Neutrophil (primary cell): Measurements from ENCODE around the gene ATP5MG.

Experiments used
- H3K27ac ChIP-seq: fragments of 200-600 bp; sonication (generic); 2 replicates; pipeline ENCODE4 v1.5.1; 2016; ENCODE audit warnings: mild to moderate bottlenecking, moderate library complexity
- H3K27me3 ChIP-seq: fragments of 200-600 bp; sonication (generic); 2 replicates; pipeline ENCODE4 v1.6.0; 2016; ENCODE audit warnings: mild to moderate bottlenecking
- H3K36me3 ChIP-seq: fragments of 200-600 bp; sonication (generic); 2 replicates; pipeline ENCODE4 v1.5.1; 2017
- H3K4me1 ChIP-seq, 2 experiments: fragments of 200-600 bp in 1 of 2; sonication (generic) in 1 of 2; 1 replicate in 1 of 2; 2 replicates in 1 of 2; pipeline versions ENCODE4 v1.5.1 to v1.6.1; 2013 to 2016; ENCODE audit warnings: low read depth in 1 of 2, low read length in 1 of 2, mild to moderate bottlenecking in 1 of 2, moderate library complexity in 1 of 2; ENCODE audit not compliant: control insufficient read depth in 1 of 2, insufficient read depth in 1 of 2
- H3K4me3 ChIP-seq, 2 experiments: fragments of 200-600 bp in 1 of 2; sonication (generic) in 1 of 2; 1 replicate in 1 of 2; 2 replicates in 1 of 2; pipeline ENCODE4 v1.5.1; 2013 to 2016; ENCODE audit warnings: low read depth in 1 of 2, low read length in 1 of 2, mild to moderate bottlenecking in 1 of 2, moderate library complexity in 1 of 2
- H3K9me3 ChIP-seq: fragments of 200-600 bp; sonication (generic); 2 replicates; pipeline ENCODE4 v1.5.1; 2016
- TF ChIP-seq, protein P1 (sequence below): fragments of 200-600 bp; sonication (generic); IDR thresholded peaks from 2 replicates; pipeline ENCODE4 v1.5.1; 2016; ENCODE audit warnings: antibody characterized with exemption

The ATP5MG gene

DNA sequence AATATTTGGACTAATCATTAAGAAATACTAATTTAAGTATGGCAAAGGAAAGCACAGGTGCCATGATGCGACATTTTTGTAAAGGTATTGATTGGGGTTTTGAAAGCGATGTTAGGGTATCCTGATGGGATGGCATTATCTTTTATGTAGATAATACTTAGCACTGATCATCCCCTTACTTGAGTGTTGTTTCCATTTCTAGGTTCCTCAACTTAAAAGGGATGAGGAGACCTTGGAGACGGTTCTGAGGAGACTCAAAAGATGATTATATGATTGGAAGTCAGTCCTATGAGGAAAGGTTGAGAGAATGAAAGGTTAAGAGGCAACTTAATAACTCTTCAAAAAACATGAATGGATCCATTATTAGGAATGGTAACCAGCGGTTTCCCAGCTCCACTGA lies 46.0 kb downstream of the ATP5MG start:
- Histone ChIP-seq H3K36me3 (no peaks in the 10 kb centered on the region), H3K27ac (no peak overlapping the region), H3K4me3 (no peak overlapping the region), H3K4me1 (peaks cover 3 to 5% of the 10 kb centered on the region in 2 experiments), H3K27me3 (no peaks in the 10 kb centered on the region), H3K9me3 (no peaks in the 10 kb centered on the region)
- TF ChIP-seq, protein P1, sequence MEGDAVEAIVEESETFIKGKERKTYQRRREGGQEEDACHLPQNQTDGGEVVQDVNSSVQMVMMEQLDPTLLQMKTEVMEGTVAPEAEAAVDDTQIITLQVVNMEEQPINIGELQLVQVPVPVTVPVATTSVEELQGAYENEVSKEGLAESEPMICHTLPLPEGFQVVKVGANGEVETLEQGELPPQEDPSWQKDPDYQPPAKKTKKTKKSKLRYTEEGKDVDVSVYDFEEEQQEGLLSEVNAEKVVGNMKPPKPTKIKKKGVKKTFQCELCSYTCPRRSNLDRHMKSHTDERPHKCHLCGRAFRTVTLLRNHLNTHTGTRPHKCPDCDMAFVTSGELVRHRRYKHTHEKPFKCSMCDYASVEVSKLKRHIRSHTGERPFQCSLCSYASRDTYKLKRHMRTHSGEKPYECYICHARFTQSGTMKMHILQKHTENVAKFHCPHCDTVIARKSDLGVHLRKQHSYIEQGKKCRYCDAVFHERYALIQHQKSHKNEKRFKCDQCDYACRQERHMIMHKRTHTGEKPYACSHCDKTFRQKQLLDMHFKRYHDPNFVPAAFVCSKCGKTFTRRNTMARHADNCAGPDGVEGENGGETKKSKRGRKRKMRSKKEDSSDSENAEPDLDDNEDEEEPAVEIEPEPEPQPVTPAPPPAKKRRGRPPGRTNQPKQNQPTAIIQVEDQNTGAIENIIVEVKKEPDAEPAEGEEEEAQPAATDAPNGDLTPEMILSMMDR: no peak

DNA sequence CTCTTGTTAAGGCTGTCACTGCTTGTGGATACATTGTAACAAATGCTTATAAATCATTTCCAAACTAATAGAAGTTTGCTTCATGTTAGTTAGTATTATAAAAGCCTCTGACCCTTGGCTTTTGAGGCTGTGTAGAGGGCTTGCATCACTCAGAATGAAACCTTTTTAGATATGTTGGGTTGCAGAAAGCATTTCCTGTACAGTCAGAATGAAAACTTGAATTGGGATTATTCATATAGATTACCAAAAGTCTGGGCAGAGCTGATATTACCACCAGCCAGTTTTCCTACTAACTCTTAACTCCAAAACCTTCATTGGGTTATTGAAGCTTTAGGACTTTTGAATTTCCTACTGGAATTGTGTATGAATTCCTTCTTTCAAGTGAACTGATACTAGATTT lies 46.9 kb downstream of the ATP5MG start:
- Histone ChIP-seq H3K27ac (no peak overlapping the region), H3K27me3 (no peaks in the 10 kb centered on the region), H3K4me3 (no peak overlapping the region), H3K36me3 (no peaks in the 10 kb centered on the region), H3K9me3 (no peaks in the 10 kb centered on the region), H3K4me1 (peaks cover 3 to 5% of the 10 kb centered on the region in 2 experiments)
- TF ChIP-seq, protein P1: no peak

DNA sequence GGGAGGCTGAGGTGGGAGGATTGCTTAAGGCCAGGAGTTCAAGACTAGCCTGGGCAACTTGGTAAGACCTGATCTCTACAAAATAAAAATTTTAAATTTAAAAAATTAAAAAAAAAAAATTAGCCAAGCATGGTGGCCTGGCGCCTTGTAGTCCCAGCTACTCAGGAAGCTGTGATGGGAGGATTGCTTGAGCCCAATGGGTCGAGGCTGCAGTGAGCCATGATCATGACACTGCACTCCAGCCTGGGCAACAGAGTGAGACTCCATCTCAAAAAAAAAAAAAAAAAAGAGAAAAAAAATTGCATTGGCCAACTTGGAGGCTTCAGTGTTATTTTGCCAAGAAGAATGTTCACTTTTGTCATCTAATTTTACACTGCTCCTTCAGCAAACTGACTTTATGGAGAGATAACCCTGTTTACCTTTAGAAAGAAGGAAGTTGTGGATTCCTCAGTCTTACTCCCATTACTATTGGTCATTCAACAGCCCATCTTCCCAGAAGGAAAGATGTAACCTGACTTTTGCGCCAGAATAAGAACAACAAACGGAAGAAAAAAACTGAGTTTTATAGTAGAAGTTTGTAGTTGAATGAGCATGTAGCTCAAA lies 48.0 kb downstream of the ATP5MG start:
- TF ChIP-seq, protein P1: no peak
- Histone ChIP-seq H3K4me1 (peaks cover 3 to 5% of the 10 kb centered on the region in 2 experiments), H3K27ac (no peak overlapping the region)

DNA sequence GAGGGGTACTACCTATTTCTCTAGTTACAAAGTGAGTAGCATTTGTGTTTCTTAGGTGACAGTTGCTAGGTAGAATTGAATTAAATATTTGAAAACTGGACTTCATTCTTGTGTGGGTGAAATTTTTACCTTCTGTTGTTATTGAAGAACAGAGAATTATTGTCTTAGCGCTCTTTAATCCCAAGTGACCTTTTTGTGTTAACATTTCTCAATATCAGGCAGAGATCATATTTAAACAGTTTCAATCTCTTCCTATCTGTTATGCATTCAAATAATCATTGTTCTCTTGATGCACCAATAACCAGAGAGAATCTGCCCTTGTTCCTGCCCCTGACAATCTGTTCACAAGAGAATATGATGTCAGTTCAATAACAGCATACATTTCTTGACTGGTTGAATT lies 49.0 kb downstream of the ATP5MG start:
- TF ChIP-seq, protein P1: no peak
- no peaks in the 10 kb centered on the region for H3K9me3 ChIP-seq
- no peak overlapping the region for H3K27ac ChIP-seq
- peaks cover 3 to 5% of the 10 kb centered on the region in 2 experiments for H3K4me1 ChIP-seq
- no peaks in the 10 kb centered on the region for H3K27me3 ChIP-seq
- H3K36me3 ChIP-seq: no peaks in the 10 kb centered on the region
- no peak overlapping the region for H3K4me3 ChIP-seq

More for the DNA sequence above, 48.0 kb downstream of the ATP5MG start:
- Histone ChIP-seq H3K4me3 (no peak overlapping the region), H3K36me3 (no peaks in the 10 kb centered on the region), H3K27me3 (no peaks in the 10 kb centered on the region), H3K9me3 (no peaks in the 10 kb centered on the region)
